ENCODE measurements around the gene OSBPL2. TPM values are rescaled to one million over a fixed set of nuclear protein-coding genes. Genes with fewer than 3 reads are reported as not detected.

The OSBPL2 gene
- total and polyA plus RNA-seq, 9 of the 15 experiments (the other 6 are each of a cell fraction or from before 2014, with no cell fraction given): 2.5 to 25.6 (median 14.1) TPM

GRCh38 chr20:62301773-62302340 lies 63.5 kb downstream of the OSBPL2 start (continued):
- TF ChIP-seq NR0B1 (IDR thresholded peaks at IDR 0.05; ENCODE audit: partially characterized antibody) (no peak), ZNF695 (CRISPR knock-in tag; IDR thresholded peaks at IDR 0.05) (no peak), NEUROD1 (IDR thresholded peaks at IDR 0.05; ENCODE audit: borderline replicate concordance, low read depth, low read length, partially characterized antibody) (peak; percentile 49), ZNF398 (CRISPR knock-in tag; IDR thresholded peaks at IDR 0.05) (no peak), PHF8 (IDR thresholded peaks at IDR 0.05; ENCODE audit: borderline replicate concordance, low read length) (peak; percentile 0; the same call in 1 of the 2 replicates), RERE (CRISPR knock-in tag; IDR thresholded peaks at IDR 0.05; ENCODE audit: borderline replicate concordance) (no peak), TAF1 (IDR thresholded peaks at IDR 0.05; ENCODE audit: control insufficient read depth, extremely low read depth, insufficient read depth, low read length, severe bottlenecking) (peak; percentile 52), ZFPM2 (CRISPR knock-in tag; IDR thresholded peaks at IDR 0.05) (no peak), SMARCA4 (IDR thresholded peaks at IDR 0.05) (peak; percentile 39; the same call in 1 of the 2 replicates), ARNT (IDR thresholded peaks at IDR 0.05) (peak; percentile 52 to 70; a peak in 1 of 4 replicates)
- TF ChIP-seq, protein P1, sequence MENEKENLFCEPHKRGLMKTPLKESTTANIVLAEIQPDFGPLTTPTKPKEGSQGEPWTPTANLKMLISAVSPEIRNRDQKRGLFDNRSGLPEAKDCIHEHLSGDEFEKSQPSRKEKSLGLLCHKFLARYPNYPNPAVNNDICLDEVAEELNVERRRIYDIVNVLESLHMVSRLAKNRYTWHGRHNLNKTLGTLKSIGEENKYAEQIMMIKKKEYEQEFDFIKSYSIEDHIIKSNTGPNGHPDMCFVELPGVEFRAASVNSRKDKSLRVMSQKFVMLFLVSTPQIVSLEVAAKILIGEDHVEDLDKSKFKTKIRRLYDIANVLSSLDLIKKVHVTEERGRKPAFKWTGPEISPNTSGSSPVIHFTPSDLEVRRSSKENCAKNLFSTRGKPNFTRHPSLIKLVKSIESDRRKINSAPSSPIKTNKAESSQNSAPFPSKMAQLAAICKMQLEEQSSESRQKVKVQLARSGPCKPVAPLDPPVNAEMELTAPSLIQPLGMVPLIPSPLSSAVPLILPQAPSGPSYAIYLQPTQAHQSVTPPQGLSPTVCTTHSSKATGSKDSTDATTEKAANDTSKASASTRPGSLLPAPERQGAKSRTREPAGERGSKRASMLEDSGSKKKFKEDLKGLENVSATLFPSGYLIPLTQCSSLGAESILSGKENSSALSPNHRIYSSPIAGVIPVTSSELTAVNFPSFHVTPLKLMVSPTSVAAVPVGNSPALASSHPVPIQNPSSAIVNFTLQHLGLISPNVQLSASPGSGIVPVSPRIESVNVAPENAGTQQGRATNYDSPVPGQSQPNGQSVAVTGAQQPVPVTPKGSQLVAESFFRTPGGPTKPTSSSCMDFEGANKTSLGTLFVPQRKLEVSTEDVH (IDR thresholded peaks at IDR 0.05; ENCODE audit: low read depth, partially characterized antibody): peak; percentile 52
- TF ChIP-seq, protein P2, sequence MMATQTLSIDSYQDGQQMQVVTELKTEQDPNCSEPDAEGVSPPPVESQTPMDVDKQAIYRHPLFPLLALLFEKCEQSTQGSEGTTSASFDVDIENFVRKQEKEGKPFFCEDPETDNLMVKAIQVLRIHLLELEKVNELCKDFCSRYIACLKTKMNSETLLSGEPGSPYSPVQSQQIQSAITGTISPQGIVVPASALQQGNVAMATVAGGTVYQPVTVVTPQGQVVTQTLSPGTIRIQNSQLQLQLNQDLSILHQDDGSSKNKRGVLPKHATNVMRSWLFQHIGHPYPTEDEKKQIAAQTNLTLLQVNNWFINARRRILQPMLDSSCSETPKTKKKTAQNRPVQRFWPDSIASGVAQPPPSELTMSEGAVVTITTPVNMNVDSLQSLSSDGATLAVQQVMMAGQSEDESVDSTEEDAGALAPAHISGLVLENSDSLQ (IDR thresholded peaks at IDR 0.05): no peak

Data from K562 (cell line).